ENCODE data around the gene FKBP6.

The FKBP6 gene

DNA sequence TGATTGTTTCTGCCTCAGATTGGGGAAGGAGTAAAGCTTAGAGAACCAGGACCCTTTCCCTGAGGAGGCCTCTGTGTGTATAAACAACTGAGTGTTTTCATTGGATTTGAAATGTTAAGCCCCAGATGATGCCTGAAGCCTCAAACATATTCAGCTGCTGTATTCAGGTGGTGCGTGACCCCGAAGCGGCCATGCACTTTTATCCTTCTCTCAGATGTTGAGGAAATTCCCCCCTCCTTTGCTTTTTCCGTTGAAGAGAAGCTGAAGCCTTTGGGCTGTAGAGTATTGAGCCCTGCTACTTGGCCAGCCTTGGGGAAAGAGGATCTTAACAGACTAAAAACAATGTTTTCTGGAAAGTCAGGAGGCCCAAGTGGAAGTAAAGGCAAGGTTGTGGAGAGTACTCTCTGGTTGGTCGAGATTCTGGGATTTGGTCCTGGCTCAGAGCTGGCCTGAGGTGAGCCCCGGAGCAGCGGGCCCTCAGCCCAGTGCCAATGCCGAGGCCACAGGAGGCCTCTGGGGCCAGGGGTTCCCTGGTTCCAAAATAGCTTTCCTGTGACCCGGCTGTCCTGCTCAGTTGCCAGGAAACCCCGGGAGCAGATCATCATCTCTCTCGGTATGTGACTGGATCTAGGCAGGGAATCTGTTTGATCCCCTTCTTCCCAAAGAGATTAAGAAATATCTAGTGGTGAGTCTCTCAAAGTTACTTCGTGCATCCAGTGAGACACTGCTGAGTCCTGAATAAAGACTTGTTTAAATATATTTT, 22.5 kb downstream of the FKBP6 start:
- Histone ChIP-seq H3K4me3 (ENCODE audit: low read depth, low read length) (no peak overlapping the region), H3K9me3 (ENCODE audit: severe bottlenecking) (no peaks in the 10 kb centered on the region), H3K27me3 (ENCODE audit: insufficient read depth, low read depth, severe bottlenecking) (no peaks in the 10 kb centered on the region), H3K36me3 (no peaks in the 10 kb centered on the region), H3K27ac (no peak overlapping the region)
- TF ChIP-seq, protein P1, sequence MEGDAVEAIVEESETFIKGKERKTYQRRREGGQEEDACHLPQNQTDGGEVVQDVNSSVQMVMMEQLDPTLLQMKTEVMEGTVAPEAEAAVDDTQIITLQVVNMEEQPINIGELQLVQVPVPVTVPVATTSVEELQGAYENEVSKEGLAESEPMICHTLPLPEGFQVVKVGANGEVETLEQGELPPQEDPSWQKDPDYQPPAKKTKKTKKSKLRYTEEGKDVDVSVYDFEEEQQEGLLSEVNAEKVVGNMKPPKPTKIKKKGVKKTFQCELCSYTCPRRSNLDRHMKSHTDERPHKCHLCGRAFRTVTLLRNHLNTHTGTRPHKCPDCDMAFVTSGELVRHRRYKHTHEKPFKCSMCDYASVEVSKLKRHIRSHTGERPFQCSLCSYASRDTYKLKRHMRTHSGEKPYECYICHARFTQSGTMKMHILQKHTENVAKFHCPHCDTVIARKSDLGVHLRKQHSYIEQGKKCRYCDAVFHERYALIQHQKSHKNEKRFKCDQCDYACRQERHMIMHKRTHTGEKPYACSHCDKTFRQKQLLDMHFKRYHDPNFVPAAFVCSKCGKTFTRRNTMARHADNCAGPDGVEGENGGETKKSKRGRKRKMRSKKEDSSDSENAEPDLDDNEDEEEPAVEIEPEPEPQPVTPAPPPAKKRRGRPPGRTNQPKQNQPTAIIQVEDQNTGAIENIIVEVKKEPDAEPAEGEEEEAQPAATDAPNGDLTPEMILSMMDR (IDR thresholded peaks at IDR 0.05; ENCODE audit: low read depth, low read length), result no peak
- no peak for DNase-seq

DNA sequence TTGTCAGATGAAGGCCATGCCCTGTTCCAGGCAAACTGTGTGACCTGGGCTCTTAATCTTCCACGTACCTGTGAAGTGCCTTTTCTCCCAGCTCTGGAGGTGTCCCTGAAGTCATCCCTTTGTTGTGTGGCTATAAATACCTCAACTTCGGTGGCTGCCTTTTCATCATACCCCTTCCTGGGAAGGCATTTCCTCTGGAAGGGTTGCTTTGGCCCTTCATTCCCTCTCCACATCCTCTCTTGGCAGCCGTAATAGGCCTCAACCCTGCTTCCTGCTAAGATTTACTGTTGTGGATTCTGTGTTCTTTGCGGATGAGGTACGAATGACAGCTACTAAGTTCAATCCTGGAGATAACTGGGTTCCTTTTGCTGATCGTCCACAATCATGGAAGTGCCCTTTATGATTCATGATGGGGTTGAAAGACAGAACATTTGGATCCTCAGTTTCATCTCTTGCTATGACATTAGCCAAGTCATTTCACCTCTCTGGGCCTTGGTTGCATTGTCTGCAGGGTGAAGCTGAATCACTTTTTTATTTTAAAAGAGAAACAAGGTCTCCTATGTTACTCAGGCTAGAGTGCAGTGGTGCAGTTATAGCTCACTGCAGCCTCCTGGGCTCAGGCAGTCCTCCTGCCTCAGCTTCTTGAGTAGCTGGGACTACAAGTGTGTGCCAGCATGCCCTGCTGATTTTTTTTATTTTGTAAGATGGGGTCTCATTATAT, 23.6 kb downstream of the FKBP6 start:
- H3K27ac ChIP-seq, result no peak overlapping the region

DNA sequence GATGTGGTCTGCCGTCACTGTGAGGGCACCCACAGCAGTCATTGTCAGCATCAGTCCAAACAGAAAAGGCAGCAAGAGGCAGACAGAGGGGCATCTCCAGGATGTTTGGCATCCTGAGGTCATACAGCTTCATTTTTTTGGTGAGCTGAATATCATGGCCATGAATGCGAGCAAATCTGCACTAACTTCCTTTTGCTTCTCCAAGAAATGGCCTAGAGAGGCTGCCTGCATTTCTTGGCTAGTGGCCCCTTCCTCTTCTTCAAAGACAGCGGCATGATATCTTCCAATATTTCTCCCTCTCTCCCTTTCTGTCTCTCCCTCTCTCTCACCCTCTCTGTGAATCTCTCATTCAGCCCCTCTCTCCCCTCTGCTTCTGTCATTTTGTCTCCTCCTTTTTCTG, 24.8 kb downstream of the FKBP6 start:
- H3K27me3 ChIP-seq (ENCODE audit: insufficient read depth, low read depth, severe bottlenecking), result no peaks in the 10 kb centered on the region
- no peak overlapping the region for H3K4me3 ChIP-seq (ENCODE audit: low read depth, low read length)
- H3K27ac ChIP-seq, result no peak overlapping the region
- DNase-seq, result no peak
- H3K9me3 ChIP-seq (ENCODE audit: severe bottlenecking), result no peaks in the 10 kb centered on the region
- no peaks in the 10 kb centered on the region for H3K36me3 ChIP-seq
- TF ChIP-seq, protein P1 (IDR thresholded peaks at IDR 0.05; ENCODE audit: low read depth, low read length), result no peak

More for the DNA sequence above, 23.6 kb downstream of the FKBP6 start:
- Histone ChIP-seq H3K36me3 (no peaks in the 10 kb centered on the region), H3K27me3 (ENCODE audit: insufficient read depth, low read depth, severe bottlenecking) (no peaks in the 10 kb centered on the region), H3K9me3 (ENCODE audit: severe bottlenecking) (no peaks in the 10 kb centered on the region), H3K4me3 (ENCODE audit: low read depth, low read length) (no peak overlapping the region)
- DNase-seq, result no peak
- TF ChIP-seq, protein P1 (IDR thresholded peaks at IDR 0.05; ENCODE audit: low read depth, low read length), result no peak

DNA sequence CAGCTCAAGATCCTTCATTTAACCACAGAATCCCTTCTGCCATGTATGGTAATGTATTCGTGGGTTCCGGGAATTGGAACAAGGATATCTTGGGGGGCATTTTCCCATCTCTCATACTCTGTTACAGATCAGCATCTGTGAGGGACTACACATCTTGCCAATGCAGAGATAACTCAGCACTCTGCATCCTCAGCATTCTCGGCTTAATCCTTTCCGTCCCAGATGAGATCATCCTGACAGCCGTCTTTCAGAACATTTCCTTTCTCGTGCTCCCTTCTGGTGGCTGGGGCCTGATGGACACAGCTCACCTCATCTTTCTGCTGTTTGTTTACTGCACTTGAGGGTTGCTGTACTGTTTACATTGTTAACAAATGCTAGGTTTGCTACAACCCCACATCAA, 25.3 kb downstream of the FKBP6 start:
- no peaks in the 10 kb centered on the region for H3K27me3 ChIP-seq (ENCODE audit: insufficient read depth, low read depth, severe bottlenecking)
- no peaks in the 10 kb centered on the region for H3K36me3 ChIP-seq
- no peak overlapping the region for H3K27ac ChIP-seq
- TF ChIP-seq, protein P1 (IDR thresholded peaks at IDR 0.05; ENCODE audit: low read depth, low read length), result no peak
- no peak for DNase-seq
- H3K4me3 ChIP-seq (ENCODE audit: low read depth, low read length), result no peak overlapping the region
- H3K9me3 ChIP-seq (ENCODE audit: severe bottlenecking), result no peaks in the 10 kb centered on the region

DNA sequence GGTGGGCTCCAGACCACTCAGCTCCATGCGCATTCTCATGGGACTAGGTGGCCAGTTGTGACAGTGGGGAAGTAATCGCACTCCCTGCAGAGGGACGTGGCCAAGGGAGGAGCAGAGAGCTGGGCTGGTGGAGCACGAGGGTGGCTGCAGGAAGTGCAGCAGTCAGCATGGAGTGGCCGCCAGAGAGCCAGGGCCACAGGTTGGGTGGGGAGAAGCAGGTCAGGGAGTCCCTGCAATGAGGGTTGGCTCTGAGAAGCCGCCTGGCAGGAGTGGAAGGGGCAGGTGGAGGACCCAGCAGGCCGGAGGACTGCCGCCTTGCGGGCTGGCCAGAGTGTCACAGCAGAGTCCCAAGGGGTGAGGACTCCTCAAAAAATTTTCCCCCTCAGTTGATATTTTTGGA, 26.2 kb downstream of the FKBP6 start:
- DNase-seq, result no peak
- TF ChIP-seq, protein P1 (IDR thresholded peaks at IDR 0.05; ENCODE audit: low read depth, low read length), result no peak
- Histone ChIP-seq H3K27ac (no peak overlapping the region), H3K9me3 (ENCODE audit: severe bottlenecking) (no peaks in the 10 kb centered on the region), H3K27me3 (ENCODE audit: insufficient read depth, low read depth, severe bottlenecking) (no peaks in the 10 kb centered on the region), H3K4me3 (ENCODE audit: low read depth, low read length) (no peak overlapping the region), H3K36me3 (no peaks in the 10 kb centered on the region)
